ENCODE results near the gene EID2. TPM values are rescaled to one million over a fixed set of nuclear protein-coding genes. Genes with fewer than 3 reads are reported as not detected.

Gene EID2
- total and polyA plus RNA-seq, 2 of the 8 experiments (the other 6 are each of a cell fraction or from before 2014, with no cell fraction given) = 7.8 to 29.6 TPM

DNA sequence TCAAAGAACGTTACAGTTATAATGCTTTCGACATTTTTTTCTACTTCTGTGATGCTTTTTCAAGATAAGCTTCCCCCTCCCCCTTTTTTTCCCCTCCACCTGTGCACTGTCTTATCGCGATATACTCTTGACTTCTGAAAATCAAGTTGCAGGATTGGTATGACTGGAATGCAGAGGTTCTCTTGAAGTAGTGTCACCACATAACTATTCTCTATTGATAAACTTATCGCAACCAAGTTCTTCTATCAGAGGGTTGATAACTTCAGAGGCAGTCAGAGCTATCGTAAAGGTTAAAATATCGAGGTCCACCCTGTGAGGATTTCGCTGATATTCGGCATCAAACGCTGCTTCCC lies 820 bp downstream of the EID2 start:
- H2BK120ac ChIP-seq (replicated peaks; ENCODE audit: low read depth, low read length) = peak overlapping the region; percentile 6
- peak overlapping the region; percentile 74 to 78 for H3K4me2 ChIP-seq (ENCODE audit: insufficient read depth in 1 of 2, low read depth in 2 of 2, low read length in 2 of 2)
- no peak for FAIRE-seq
- DNase-seq (ENCODE audit: low read depth in 1 of 2, low spot score in 2 of 2) = no peak
- H3K79me1 ChIP-seq (ENCODE audit: low read depth, low read length) = no peaks in the 10 kb centered on the region
- peaks cover 0 to 4% (median under 1%) of the 10 kb centered on the region in 4 experiments; a peak in 3 of 7 replicates for H3K4me1 ChIP-seq (replicated peaks in 1 of 4; ENCODE audit: control insufficient read depth in 3 of 4, insufficient read depth in 4 of 4, low read length in 3 of 4)
- H3K18ac ChIP-seq (ENCODE audit: extremely low read depth, low read length) = peak overlapping the region; percentile 87
- no peak overlapping the region for H3K14ac ChIP-seq (ENCODE audit: insufficient read length)
- H3K4ac ChIP-seq (replicated peaks; ENCODE audit: insufficient read length, low read depth, low read length) = no peak overlapping the region
- peak overlapping the region; percentile 1 for H3K23ac ChIP-seq (ENCODE audit: insufficient read length)
- H3K36me3 ChIP-seq (ENCODE audit: control insufficient read depth in 2 of 4, insufficient read depth in 4 of 4, low read length in 3 of 4) = no peaks in the 10 kb centered on the region
- no peak overlapping the region for H2BK20ac ChIP-seq (ENCODE audit: low read length)
- H4K91ac ChIP-seq (replicated peaks; ENCODE audit: insufficient read length, low read length) = peak overlapping the region; percentile 34
- ChIA-PET CTCF (ENCODE audit: partially characterized antibody) (interaction anchor here (0.7 to 3.6 kb wide), 7 partner anchors 14 to 132 kb away, joined by 3 to 15 read pairs (median 3); no protein-coding TSS in a partner anchor), POLR2A (ENCODE audit: partially characterized antibody) (interaction anchor here (0.6 to 1.9 kb wide), 11 partner anchors 20 to 116 kb away, joined by 3 to 13 read pairs (median 4); partner anchors contain the start of genes RPS16 and SELENOV)
- H3K79me2 ChIP-seq (ENCODE audit: control insufficient read depth in 1 of 2, insufficient read depth in 2 of 2, low read length in 2 of 2) = peaks cover 0 to 14% of the 10 kb centered on the region in 2 experiments; a peak in 2 of 4 replicates
- no peaks in the 10 kb centered on the region for H3K27me3 ChIP-seq (replicated peaks in 1 of 4; ENCODE audit: control insufficient read depth in 3 of 4, extremely low read depth in 1 of 4, insufficient read depth in 3 of 4, low read length in 3 of 4)
- H3K23me2 ChIP-seq (ENCODE audit: low read depth, low read length) = peaks cover 2% of the 10 kb centered on the region
- no peak overlapping the region for H2BK15ac ChIP-seq (ENCODE audit: low read length)
- H2AK5ac ChIP-seq (ENCODE audit: low read depth, low read length) = no peak overlapping the region
- H2BK5ac ChIP-seq (ENCODE audit: low read depth, low read length) = peak overlapping the region; percentile 36
- H3K9me3 ChIP-seq (ENCODE audit: insufficient read depth in 2 of 2, low read depth in 1 of 2, low read length in 1 of 2) = no peaks in the 10 kb centered on the region
- H2AFZ ChIP-seq (ENCODE audit: low read length) = peak overlapping the region; percentile 18; the same call in 1 of the 2 replicates
- H3K27ac ChIP-seq (ENCODE audit: low read depth, low read length) = peak overlapping the region; percentile 82
- H3K4me3 ChIP-seq (ENCODE audit: extremely low read depth in 1 of 4, insufficient read depth in 2 of 4, low read depth in 3 of 4, low read length in 4 of 4) = peak overlapping the region; percentile 70 to 94 (median 92)
- 8% methylated on average over 10 of the region's 10 CpGs; no CpG with 5 or more reads in 1 of the 2 experiments for WGBS, 2 experiments (ENCODE audit: extremely low coverage in 1 of 2, insufficient coverage in 1 of 2, insufficient read length in 1 of 2, insufficient replicate concordance in 2 of 2, low coverage in 1 of 2, low lambda C conversion rate in 2 of 2, missing lambda C conversion rate in 1 of 2)
- no peak overlapping the region for H3K56ac ChIP-seq (replicated peaks; ENCODE audit: insufficient read length, low read depth, low read length)
- H3K9ac ChIP-seq (replicated peaks in 1 of 4; ENCODE audit: extremely low read depth in 1 of 4, low read depth in 3 of 4, low read length in 3 of 4) = peak overlapping the region; percentile 75 to 88 (median 83); a peak in 6 of 7 replicates
- no peak overlapping the region for H4K5ac ChIP-seq (ENCODE audit: insufficient read length, low read depth, low read length)
- H4K8ac ChIP-seq (ENCODE audit: extremely low read depth, insufficient read depth, low read length) = peak overlapping the region; percentile 85; the same call in 1 of the 2 replicates
- no peak overlapping the region; the same call in 1 of the 2 replicates for H2BK12ac ChIP-seq (ENCODE audit: low read depth, low read length)
- no peaks in the 10 kb centered on the region for H4K20me1 ChIP-seq (replicated peaks in 1 of 2; ENCODE audit: control insufficient read depth in 1 of 2, insufficient read depth in 2 of 2, low read length in 2 of 2)
- TF ChIP-seq HDAC6 (IDR thresholded peaks at IDR 0.05; ENCODE audit: low read depth, low read length) (no peak), TEAD4 (IDR thresholded peaks at IDR 0.05; ENCODE audit: low read depth, low read length) (peak; percentile 75), PHF8 (conservative IDR thresholded peaks at IDR 0.05; ENCODE audit: low read depth, low read length) (no peak), BRCA1 (IDR thresholded peaks at IDR 0.05; ENCODE audit: low read depth, low read length) (peak; percentile 60), JUND (IDR thresholded peaks at IDR 0.05; ENCODE audit: low read length) (no peak), POLR2A (IDR thresholded peaks at IDR 0.05; ENCODE audit: control extremely low read depth in 1 of 2, low read depth in 2 of 2, low read length in 2 of 2) (no peak), BACH1 (IDR thresholded peaks at IDR 0.05; ENCODE audit: low read length) (peak; percentile 85; the same call in 1 of the 2 replicates), BCL11A (IDR thresholded peaks at IDR 0.05; ENCODE audit: low read depth in 2 of 2, low read length in 2 of 2) (no peak)
- TF ChIP-seq, protein P1, sequence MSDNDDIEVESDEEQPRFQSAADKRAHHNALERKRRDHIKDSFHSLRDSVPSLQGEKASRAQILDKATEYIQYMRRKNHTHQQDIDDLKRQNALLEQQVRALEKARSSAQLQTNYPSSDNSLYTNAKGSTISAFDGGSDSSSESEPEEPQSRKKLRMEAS (IDR thresholded peaks at IDR 0.05) = no peak
- TF ChIP-seq, protein P2, sequence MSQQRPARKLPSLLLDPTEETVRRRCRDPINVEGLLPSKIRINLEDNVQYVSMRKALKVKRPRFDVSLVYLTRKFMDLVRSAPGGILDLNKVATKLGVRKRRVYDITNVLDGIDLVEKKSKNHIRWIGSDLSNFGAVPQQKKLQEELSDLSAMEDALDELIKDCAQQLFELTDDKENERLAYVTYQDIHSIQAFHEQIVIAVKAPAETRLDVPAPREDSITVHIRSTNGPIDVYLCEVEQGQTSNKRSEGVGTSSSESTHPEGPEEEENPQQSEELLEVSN (IDR thresholded peaks at IDR 0.05) = no peak
- TF ChIP-seq, protein P3, sequence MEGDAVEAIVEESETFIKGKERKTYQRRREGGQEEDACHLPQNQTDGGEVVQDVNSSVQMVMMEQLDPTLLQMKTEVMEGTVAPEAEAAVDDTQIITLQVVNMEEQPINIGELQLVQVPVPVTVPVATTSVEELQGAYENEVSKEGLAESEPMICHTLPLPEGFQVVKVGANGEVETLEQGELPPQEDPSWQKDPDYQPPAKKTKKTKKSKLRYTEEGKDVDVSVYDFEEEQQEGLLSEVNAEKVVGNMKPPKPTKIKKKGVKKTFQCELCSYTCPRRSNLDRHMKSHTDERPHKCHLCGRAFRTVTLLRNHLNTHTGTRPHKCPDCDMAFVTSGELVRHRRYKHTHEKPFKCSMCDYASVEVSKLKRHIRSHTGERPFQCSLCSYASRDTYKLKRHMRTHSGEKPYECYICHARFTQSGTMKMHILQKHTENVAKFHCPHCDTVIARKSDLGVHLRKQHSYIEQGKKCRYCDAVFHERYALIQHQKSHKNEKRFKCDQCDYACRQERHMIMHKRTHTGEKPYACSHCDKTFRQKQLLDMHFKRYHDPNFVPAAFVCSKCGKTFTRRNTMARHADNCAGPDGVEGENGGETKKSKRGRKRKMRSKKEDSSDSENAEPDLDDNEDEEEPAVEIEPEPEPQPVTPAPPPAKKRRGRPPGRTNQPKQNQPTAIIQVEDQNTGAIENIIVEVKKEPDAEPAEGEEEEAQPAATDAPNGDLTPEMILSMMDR (IDR thresholded peaks at IDR 0.05; ENCODE audit: control extremely low read depth in 1 of 3, insufficient read depth in 1 of 3, low read depth in 1 of 3, low read length in 3 of 3) = no peak
